IPS-18a (cell line): Measurements from ENCODE around the gene FOXD3.
"Not testable (repeated sequence)": the region's sequence is repeated elsewhere in the genome, so short reads cannot be mapped to it uniquely, and the experiment has no call there.

Experiments used
- H3K27ac ChIP-seq: one replicate; pipeline ENCODE4 v1.5.1; 2013; ENCODE audit warnings: low read length
- H3K27me3 ChIP-seq: one replicate; pipeline ENCODE4 v1.6.1; 2013; ENCODE audit warnings: mild to moderate bottlenecking, low read length; ENCODE audit not compliant: control insufficient read depth, insufficient read depth
- H3K36me3 ChIP-seq: one replicate; pipeline ENCODE4 v1.6.1; 2013; ENCODE audit warnings: low read depth, low read length; ENCODE audit not compliant: control insufficient read depth
- H3K4me1 ChIP-seq: one replicate; pipeline ENCODE4 v1.6.1; 2013; ENCODE audit warnings: low read depth, low read length; ENCODE audit not compliant: control insufficient read depth
- H3K4me3 ChIP-seq: one replicate; pipeline ENCODE4 v1.5.1; 2013; ENCODE audit warnings: low read length
- H3K9ac ChIP-seq: one replicate; pipeline ENCODE4 v1.6.1; 2013; ENCODE audit warnings: mild to moderate bottlenecking, low read length, moderate library complexity
- H3K9me3 ChIP-seq: one replicate; pipeline ENCODE4 v1.6.1; 2013; ENCODE audit warnings: low read depth, low read length; ENCODE audit not compliant: control insufficient read depth

FOXD3 gene

GRCh38 chr1:63330331-63330916 is 8.1 kb downstream of the FOXD3 start:
- Histone ChIP-seq H3K4me3 (peak overlapping the region; percentile 50), H3K9ac (peak overlapping the region; percentile 2), H3K27ac (no peak overlapping the region), H3K9me3 (no peaks in the 10 kb centered on the region), H3K27me3 (peaks cover 81% of the 10 kb centered on the region), H3K4me1 (peaks cover 51% of the 10 kb centered on the region), H3K36me3 (no peaks in the 10 kb centered on the region)

GRCh38 chr1:63342402-63342801 is 20.0 kb downstream of the FOXD3 start:
- H3K9me3 ChIP-seq: no peaks in the 10 kb centered on the region
- H3K4me3 ChIP-seq: no peak overlapping the region
- H3K9ac ChIP-seq: no peak overlapping the region
- no peak overlapping the region for H3K27ac ChIP-seq
- no peaks in the 10 kb centered on the region for H3K27me3 ChIP-seq
- peaks cover 4% of the 10 kb centered on the region for H3K4me1 ChIP-seq
- H3K36me3 ChIP-seq: no peaks in the 10 kb centered on the region

- Histone ChIP-seq H3K36me3 (no peaks in the 10 kb centered on the region), H3K9ac (no peak overlapping the region), H3K9me3 (no peaks in the 10 kb centered on the region), H3K4me1 (peaks cover 4% of the 10 kb centered on the region), H3K4me3 (no peak overlapping the region), H3K27me3 (no peaks in the 10 kb centered on the region), H3K27ac (no peak overlapping the region)
Observed at GRCh38 chr1:63343922-63344321, 21.6 kb downstream of the FOXD3 start.

GRCh38 chr1:63350320-63350719 is 28.0 kb downstream of the FOXD3 start:
- Histone ChIP-seq H3K36me3 (no peaks in the 10 kb centered on the region), H3K9ac (no peak overlapping the region), H3K4me1 (no peaks in the 10 kb centered on the region), H3K27me3 (no peaks in the 10 kb centered on the region), H3K27ac (no peak overlapping the region), H3K9me3 (no peaks in the 10 kb centered on the region), H3K4me3 (no peak overlapping the region)

GRCh38 chr1:63352736-63353135 is 30.4 kb downstream of the FOXD3 start:
- Histone ChIP-seq H3K27ac (no peak overlapping the region), H3K4me1 (no peaks in the 10 kb centered on the region), H3K27me3 (no peaks in the 10 kb centered on the region), H3K9me3 (no peaks in the 10 kb centered on the region), H3K36me3 (no peaks in the 10 kb centered on the region), H3K4me3 (no peak overlapping the region), H3K9ac (no peak overlapping the region)

GRCh38 chr1:63356234-63356633 is 33.9 kb downstream of the FOXD3 start:
- not testable (repeated sequence) for H3K4me1 ChIP-seq, H3K4me3 ChIP-seq, H3K27ac ChIP-seq, H3K36me3 ChIP-seq, H3K9me3 ChIP-seq, H3K9ac ChIP-seq, H3K27me3 ChIP-seq

GRCh38 chr1:63359561-63359960 is 37.2 kb downstream of the FOXD3 start:
- no peaks in the 10 kb centered on the region for H3K4me1 ChIP-seq
- H3K9me3 ChIP-seq: no peaks in the 10 kb centered on the region
- no peak overlapping the region for H3K4me3 ChIP-seq
- H3K27me3 ChIP-seq: no peaks in the 10 kb centered on the region
- H3K27ac ChIP-seq: no peak overlapping the region
- H3K36me3 ChIP-seq: no peaks in the 10 kb centered on the region
- H3K9ac ChIP-seq: no peak overlapping the region

- Histone ChIP-seq H3K9me3 (no peaks in the 10 kb centered on the region), H3K4me1 (peaks cover 6% of the 10 kb centered on the region), H3K27ac (no peak overlapping the region), H3K9ac (no peak overlapping the region), H3K36me3 (no peaks in the 10 kb centered on the region), H3K4me3 (no peak overlapping the region), H3K27me3 (peaks cover 15% of the 10 kb centered on the region)
Observed at GRCh38 chr1:63362073-63362472, 39.7 kb downstream of the FOXD3 start.

- Histone ChIP-seq H3K27ac (no peak overlapping the region), H3K4me1 (peaks cover 6% of the 10 kb centered on the region), H3K27me3 (peaks cover 15% of the 10 kb centered on the region), H3K9me3 (no peaks in the 10 kb centered on the region), H3K4me3 (no peak overlapping the region), H3K9ac (no peak overlapping the region), H3K36me3 (no peaks in the 10 kb centered on the region)
Observed at GRCh38 chr1:63362578-63362977, 40.2 kb downstream of the FOXD3 start.

GRCh38 chr1:63363014-63363413 is 40.6 kb downstream of the FOXD3 start:
- no peaks in the 10 kb centered on the region for H3K9me3 ChIP-seq
- H3K4me1 ChIP-seq: peaks cover 6% of the 10 kb centered on the region
- no peak overlapping the region for H3K27ac ChIP-seq
- H3K4me3 ChIP-seq: no peak overlapping the region
- H3K9ac ChIP-seq: no peak overlapping the region
- peaks cover 15% of the 10 kb centered on the region for H3K27me3 ChIP-seq
- no peaks in the 10 kb centered on the region for H3K36me3 ChIP-seq

GRCh38 chr1:63366908-63367214 is 44.5 kb downstream of the FOXD3 start:
- Histone ChIP-seq H3K27ac (no peak overlapping the region), H3K4me3 (no peak overlapping the region), H3K9me3 (no peaks in the 10 kb centered on the region)

GRCh38 chr1:63367215-63368103 is 45.1 kb downstream of the FOXD3 start, which contains the start of gene ALG6:
TSS of gene ALG6 (plus strand) at chr1:63367627. CDS start at chr1:63370978, 3,351 bp downstream.
- Histone ChIP-seq H3K4me1 (peaks cover 6% of the 10 kb centered on the region), H3K36me3 (peaks cover 13% of the 10 kb centered on the region), H3K4me3 (peak within 1 kb of the TSS; percentile 98), H3K9ac (peak within 1 kb of the TSS; percentile 85), H3K27me3 (peaks cover 15% of the 10 kb centered on the region), H3K9me3 (no peaks in the 10 kb centered on the region), H3K27ac (peak within 1 kb of the TSS; percentile 31)

More at GRCh38 chr1:63366908-63367214, 44.5 kb downstream of the FOXD3 start:
- Histone ChIP-seq H3K9ac (peak overlapping the region; percentile 36), H3K36me3 (peaks cover 8% of the 10 kb centered on the region), H3K27me3 (peaks cover 15% of the 10 kb centered on the region), H3K4me1 (peaks cover 6% of the 10 kb centered on the region)
